ENCODE data around the gene SCN2A. TPM values are rescaled to one million over a fixed set of nuclear protein-coding genes. Genes with fewer than 3 reads are reported as not detected.

SCN2A gene
- polyA plus RNA-seq, 1 donor (not counting 4 experiments of a cell fraction or from before 2014, with no cell fraction given) = 1.0 TPM

DNA sequence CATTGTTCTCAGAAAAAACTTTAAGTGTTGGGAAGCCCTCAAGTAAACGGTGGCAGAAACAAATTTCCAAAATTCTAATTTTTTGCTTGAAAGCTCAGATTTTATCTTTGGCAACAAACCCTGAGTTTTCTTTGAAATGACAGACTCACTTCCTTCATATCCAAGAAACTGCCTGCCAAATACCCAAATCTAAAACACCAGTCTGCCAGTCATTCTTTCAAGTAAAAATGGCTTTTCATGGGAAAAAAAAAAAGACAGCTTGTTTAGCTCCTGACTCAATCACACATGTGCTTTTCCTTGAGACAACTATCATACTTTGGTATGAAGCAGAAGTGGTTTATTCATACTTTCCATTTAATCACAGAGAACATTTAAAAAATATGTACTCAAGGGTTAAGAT is 189.7 kb downstream of the SCN2A start:
- no peak for FAIRE-seq
- H2AFZ ChIP-seq (ENCODE audit: control insufficient read depth, low read length) = no peak overlapping the region
- dilution Hi-C loops (cut with MboI; ENCODE audit: extremely low pct_ligation_motif_present, low sequenced_read_pairs) = no loop called here

DNA sequence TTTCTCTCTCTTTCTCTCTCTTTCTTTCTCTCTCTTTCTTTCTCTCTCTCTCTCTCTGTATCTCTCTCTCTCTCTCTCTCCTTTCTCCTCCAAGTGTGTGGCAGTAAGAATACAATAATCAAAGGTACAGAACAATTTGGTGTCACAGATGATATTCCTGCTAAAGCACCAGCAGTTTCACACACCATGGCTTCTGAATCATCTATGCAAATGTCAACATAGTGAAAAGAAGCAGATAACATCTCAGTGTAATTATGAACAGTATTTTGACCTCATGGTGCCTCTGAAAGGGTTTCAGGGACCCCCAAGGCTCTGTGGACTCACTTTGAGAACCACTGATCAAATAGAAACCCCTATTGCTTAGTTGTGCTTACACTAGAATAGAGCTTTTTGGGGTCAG is 191.8 kb downstream of the SCN2A start:
- DNase-seq (ENCODE audit: low read depth, low spot score) (no peak), FAIRE-seq (no peak)
- Histone ChIP-seq H3K79me2 (ENCODE audit: control insufficient read depth, insufficient read depth, low read length) (no peaks in the 10 kb centered on the region), H3K9me3 (ENCODE audit: control insufficient read depth, low read depth, low read length) (no peaks in the 10 kb centered on the region), H3K9ac (ENCODE audit: control insufficient read depth, extremely low read depth, insufficient read depth, low read length) (no peak overlapping the region), H3K27me3 (ENCODE audit: control insufficient read depth, extremely low read depth, insufficient read depth, low read length) (no peaks in the 10 kb centered on the region), H3K4me3 (ENCODE audit: control insufficient read depth in 2 of 3, extremely low read depth in 1 of 3, insufficient read depth in 2 of 3, low read depth in 1 of 3, low read length in 3 of 3) (no peak overlapping the region), H4K20me1 (ENCODE audit: control insufficient read depth, extremely low read depth, insufficient read depth, low read length) (no peaks in the 10 kb centered on the region), H3K4me2 (ENCODE audit: control insufficient read depth, extremely low read depth, insufficient read depth, low read depth, low read length) (no peak overlapping the region), H3K36me3 (ENCODE audit: control insufficient read depth in 2 of 2, extremely low read depth in 1 of 2, insufficient read depth in 2 of 2, low read length in 2 of 2) (no peaks in the 10 kb centered on the region), H3K27ac (ENCODE audit: control insufficient read depth, insufficient read depth, low read length) (no peak overlapping the region), H2AFZ (ENCODE audit: control insufficient read depth, low read length) (no peak overlapping the region), H3K4me1 (ENCODE audit: control insufficient read depth, extremely low read depth, insufficient read depth, low read length) (no peaks in the 10 kb centered on the region), H3K9me1 (ENCODE audit: control insufficient read depth, extremely low read depth, insufficient read depth, low read length) (no peaks in the 10 kb centered on the region)
- no peak for TF ChIP-seq CTCF (optimal IDR thresholded peaks at IDR 0.05 in 1 of 3, IDR thresholded peaks at IDR 0.05 in 1 of 3, conservative IDR thresholded peaks at IDR 0.05 in 1 of 3; ENCODE audit: extremely low read depth in 1 of 3, insufficient read depth in 2 of 3, low read length in 3 of 3)
- dilution Hi-C loops (cut with MboI; ENCODE audit: extremely low pct_ligation_motif_present, low sequenced_read_pairs) = no loop called here

More for the DNA sequence above, 189.7 kb downstream of the SCN2A start:
- no peak for DNase-seq (ENCODE audit: low read depth, low spot score)
- Histone ChIP-seq H3K79me2 (ENCODE audit: control insufficient read depth, insufficient read depth, low read length) (no peaks in the 10 kb centered on the region), H3K9me1 (ENCODE audit: control insufficient read depth, extremely low read depth, insufficient read depth, low read length) (no peaks in the 10 kb centered on the region), H4K20me1 (ENCODE audit: control insufficient read depth, extremely low read depth, insufficient read depth, low read length) (no peaks in the 10 kb centered on the region), H3K4me2 (ENCODE audit: control insufficient read depth, extremely low read depth, insufficient read depth, low read depth, low read length) (no peak overlapping the region), H3K4me3 (ENCODE audit: control insufficient read depth in 2 of 3, extremely low read depth in 1 of 3, insufficient read depth in 2 of 3, low read depth in 1 of 3, low read length in 3 of 3) (no peak overlapping the region), H3K4me1 (ENCODE audit: control insufficient read depth, extremely low read depth, insufficient read depth, low read length) (no peaks in the 10 kb centered on the region), H3K9ac (ENCODE audit: control insufficient read depth, extremely low read depth, insufficient read depth, low read length) (no peak overlapping the region), H3K36me3 (ENCODE audit: control insufficient read depth in 2 of 2, extremely low read depth in 1 of 2, insufficient read depth in 2 of 2, low read length in 2 of 2) (no peaks in the 10 kb centered on the region), H3K27ac (ENCODE audit: control insufficient read depth, insufficient read depth, low read length) (no peak overlapping the region), H3K9me3 (ENCODE audit: control insufficient read depth, low read depth, low read length) (no peaks in the 10 kb centered on the region), H3K27me3 (ENCODE audit: control insufficient read depth, extremely low read depth, insufficient read depth, low read length) (no peaks in the 10 kb centered on the region)
- TF ChIP-seq CTCF (optimal IDR thresholded peaks at IDR 0.05 in 1 of 3, IDR thresholded peaks at IDR 0.05 in 1 of 3, conservative IDR thresholded peaks at IDR 0.05 in 1 of 3; ENCODE audit: extremely low read depth in 1 of 3, insufficient read depth in 2 of 3, low read length in 3 of 3) (no peak), EZH2 (IDR thresholded peaks at IDR 0.05; ENCODE audit: low read length) (no peak)

Measured in keratinocyte (primary cell).